Kidney epithelial cell (primary cell): ENCODE results near the gene GNA15. TPM values are rescaled to one million over a fixed set of nuclear protein-coding genes. Genes with fewer than 3 reads are reported as not detected.

Experiments
- DNase-seq: peaks from one replicate; pipeline ENCODE4 v3.0.0-alpha.2; 2010; ENCODE audit warnings: low read depth
- H3K27me3 ChIP-seq: 2 replicates; pipeline ENCODE4 v1.6.0; 2011; ENCODE audit warnings: low read length; ENCODE audit not compliant: control insufficient read depth, insufficient read depth
- H3K36me3 ChIP-seq: 2 replicates; pipeline ENCODE4 v1.5.1; 2011; ENCODE audit warnings: low read length; ENCODE audit not compliant: control insufficient read depth, insufficient read depth
- H3K4me3 ChIP-seq: 2 replicates; pipeline ENCODE4 v1.5.1; 2011; ENCODE audit warnings: low read depth, mild to moderate bottlenecking, control low read depth, low read length
- CTCF ChIP-seq: IDR thresholded peaks from 2 replicates; pipeline ENCODE4 v1.5.1; 2011; ENCODE audit warnings: mild to moderate bottlenecking, moderate library complexity, low read length, control low read depth, inconsistent platforms; ENCODE audit not compliant: insufficient read depth, poor library complexity, severe bottlenecking
- total RNA-seq: library from RNA; depleted of rRNA; stranded (reverse); fragments of >200 nt; gene quantifications from 2 replicates; pipeline ENCODE4 v1.2.3, GENCODE V29; 2015

GNA15 gene
- total RNA-seq, 1 donor from 2014 or later: 2.3 TPM

- H3K36me3 ChIP-seq: no peaks in the 10 kb centered on the region
- TF ChIP-seq CTCF: no peak
Observed at GRCh38 chr19:3140667-3141038, 4.8 kb downstream of the GNA15 start.

GRCh38 chr19:3142292-3142670, 6.4 kb downstream of the GNA15 start:
- no peak for TF ChIP-seq CTCF
- H3K36me3 ChIP-seq: no peaks in the 10 kb centered on the region
- H3K27me3 ChIP-seq: no peaks in the 10 kb centered on the region
- no peak for DNase-seq
- H3K4me3 ChIP-seq: no peak overlapping the region

More at GRCh38 chr19:3140667-3141038, 4.8 kb downstream of the GNA15 start:
- DNase-seq: no peak
- Histone ChIP-seq H3K4me3 (no peak overlapping the region), H3K27me3 (no peaks in the 10 kb centered on the region)

- Histone ChIP-seq H3K36me3 (no peaks in the 10 kb centered on the region), H3K27me3 (no peaks in the 10 kb centered on the region), H3K4me3 (no peak overlapping the region)
- no peak for DNase-seq
- TF ChIP-seq CTCF: no peak
Observed at GRCh38 chr19:3142781-3143337, 7.0 kb downstream of the GNA15 start.

- no peak for DNase-seq
- no peaks in the 10 kb centered on the region for H3K36me3 ChIP-seq
Observed at GRCh38 chr19:3145909-3146676, 10.3 kb downstream of the GNA15 start.

GRCh38 chr19:3146677-3147100, 10.9 kb downstream of the GNA15 start:
- no peak for DNase-seq
- Histone ChIP-seq H3K27me3 (peaks cover 8% of the 10 kb centered on the region), H3K36me3 (no peaks in the 10 kb centered on the region), H3K4me3 (no peak overlapping the region)
- peak; percentile 78 for TF ChIP-seq CTCF

More at GRCh38 chr19:3145909-3146676, 10.3 kb downstream of the GNA15 start:
- H3K4me3 ChIP-seq: no peak overlapping the region
- no peak for TF ChIP-seq CTCF
- H3K27me3 ChIP-seq: peaks cover 8% of the 10 kb centered on the region
